Subcutaneous abdominal adipose tissue (tissue), 5 donors: ENCODE data around the gene ANKRD11.

ENCODE experiments used
- H3K27ac ChIP-seq: one replicate; pipeline ENCODE4 v1.7.0; 2013; ENCODE audit warnings: low read depth, mild to moderate bottlenecking, inconsistent platforms, low read length, moderate library complexity
- H3K27me3 ChIP-seq, 5 donors: one replicate each; pipeline ENCODE4 v1.7.0; 2013; ENCODE audit warnings: low read length in 5 of 5, inconsistent platforms in 1 of 5; ENCODE audit not compliant: control insufficient read depth in 5 of 5, insufficient read depth in 4 of 5
- H3K36me3 ChIP-seq, 5 donors: one replicate each; pipeline ENCODE4 v1.7.0; 2013; ENCODE audit warnings: low read length in 5 of 5; ENCODE audit not compliant: control insufficient read depth in 5 of 5, insufficient read depth in 5 of 5
- H3K4me1 ChIP-seq, 5 donors: one replicate each; pipeline ENCODE4 v1.7.0; 2013; ENCODE audit warnings: low read length in 5 of 5, mild to moderate bottlenecking in 3 of 5, moderate library complexity in 1 of 5; ENCODE audit not compliant: control insufficient read depth in 5 of 5, insufficient read depth in 5 of 5
- H3K4me3 ChIP-seq, 5 donors: one replicate each; pipeline ENCODE4 v1.7.0; 2013; ENCODE audit warnings: low read length in 5 of 5, low read depth in 1 of 5
- H3K9ac ChIP-seq, 5 donors: one replicate each; pipeline ENCODE4 v1.7.0; 2013; ENCODE audit warnings: low read length in 5 of 5, mild to moderate bottlenecking in 4 of 5, moderate library complexity in 3 of 5
- H3K9me3 ChIP-seq, 5 donors: one replicate each; pipeline ENCODE4 v1.7.0; 2013; ENCODE audit warnings: low read length in 5 of 5; ENCODE audit not compliant: control insufficient read depth in 5 of 5
- donor health status: healthy.
- donor health status: healthy.
- donor health status: healthy.
- donor health status: healthy.
- donor health status: healthy.

The ANKRD11 gene

DNA sequence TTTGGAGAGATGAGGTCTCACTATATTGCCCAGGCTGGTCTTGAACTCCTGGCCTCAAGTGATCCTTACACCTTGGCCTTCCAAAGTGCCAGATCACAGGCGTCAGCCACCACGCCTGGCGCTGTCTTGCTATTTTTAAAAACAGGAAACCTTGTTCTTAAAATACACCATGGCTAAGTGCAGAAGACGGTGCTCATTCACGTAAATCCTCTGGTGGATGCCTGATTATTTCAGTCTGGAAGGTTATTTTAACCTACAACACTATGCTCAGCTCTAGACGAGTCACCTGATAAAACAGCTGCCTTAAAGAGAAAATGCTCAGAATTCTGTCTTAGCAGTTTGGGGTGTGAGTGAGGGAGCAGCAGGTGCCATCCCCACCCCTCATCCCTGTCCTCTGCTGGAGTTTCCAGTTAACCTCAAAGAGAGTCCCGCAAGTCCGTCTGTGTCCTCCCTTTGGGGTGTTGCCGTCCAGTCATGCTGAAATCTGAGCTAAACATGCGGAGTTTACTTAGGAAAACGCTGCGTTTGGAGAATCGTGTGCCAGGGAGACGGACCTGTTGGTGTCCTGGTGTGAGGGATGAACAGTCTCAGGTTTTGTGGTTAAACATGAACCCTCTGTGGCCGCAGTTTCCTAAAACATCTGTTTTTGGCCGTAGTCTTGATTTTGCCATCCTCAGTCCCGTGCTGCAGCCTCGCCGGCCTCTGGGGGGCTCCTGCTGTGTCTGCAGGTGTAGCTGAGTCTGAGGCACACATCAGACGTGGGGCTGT lies 35.0 kb upstream of the ANKRD11 start:
- Histone ChIP-seq H3K36me3 (peaks cover 6 to 97% (median 77%) of the 10 kb centered on the region in 5 donors), H3K4me3 (no peak overlapping the region), H3K27me3 (no peaks in the 10 kb centered on the region), H3K27ac (no peak overlapping the region), H3K9ac (no peak overlapping the region), H3K4me1 (peaks cover 0 to 25% (median 0%) of the 10 kb centered on the region in 5 donors), H3K9me3 (no peaks in the 10 kb centered on the region)

GRCh38 chr16:89523680-89524344 lies 33.5 kb upstream of the ANKRD11 start:
- peak overlapping the region in 1 of 5 donors; percentile 21 for H3K9ac ChIP-seq
- no peaks in the 10 kb centered on the region for H3K27me3 ChIP-seq
- H3K36me3 ChIP-seq = peaks cover 6 to 97% (median 80%) of the 10 kb centered on the region in 5 donors
- peaks cover 0 to 25% (median 0%) of the 10 kb centered on the region in 5 donors for H3K4me1 ChIP-seq
- H3K27ac ChIP-seq = no peak overlapping the region
- H3K9me3 ChIP-seq = no peaks in the 10 kb centered on the region
- peak overlapping the region in 2 of 5 donors; percentile 40 to 44 for H3K4me3 ChIP-seq

DNA sequence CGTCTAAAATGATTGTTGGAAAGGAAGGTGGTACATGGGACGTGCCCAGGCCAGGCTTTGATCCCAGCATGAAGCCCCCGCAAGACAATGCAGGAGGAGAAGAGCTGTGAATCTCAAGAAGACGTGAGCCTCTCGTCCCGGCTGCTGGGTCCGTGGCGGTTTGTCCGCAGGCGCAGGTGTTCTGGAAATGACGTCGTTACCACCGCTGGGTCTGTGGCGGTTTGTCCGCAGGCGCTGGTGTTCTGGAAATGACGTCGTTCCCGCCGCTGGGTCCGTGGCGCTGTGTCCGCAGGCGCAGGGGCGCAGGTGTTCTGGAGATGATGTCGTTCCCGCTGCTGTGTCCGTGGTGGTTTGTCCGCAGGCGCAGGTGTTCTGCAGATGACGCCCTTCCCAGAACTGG lies 31.9 kb upstream of the ANKRD11 start:
- H3K36me3 ChIP-seq = peaks cover 10 to 98% (median 87%) of the 10 kb centered on the region in 5 donors
- H3K27me3 ChIP-seq = no peaks in the 10 kb centered on the region
- peaks cover 0 to 25% (median 0%) of the 10 kb centered on the region in 5 donors for H3K4me1 ChIP-seq
- no peak overlapping the region for H3K27ac ChIP-seq
- H3K9ac ChIP-seq = no peak overlapping the region
- no peaks in the 10 kb centered on the region for H3K9me3 ChIP-seq
- no peak overlapping the region for H3K4me3 ChIP-seq

GRCh38 chr16:89519881-89520280 lies 29.5 kb upstream of the ANKRD11 start:
- Histone ChIP-seq H3K27me3 (no peaks in the 10 kb centered on the region), H3K9me3 (no peaks in the 10 kb centered on the region), H3K4me1 (peaks cover 0 to 20% (median 0%) of the 10 kb centered on the region in 5 donors), H3K4me3 (no peak overlapping the region), H3K36me3 (peaks cover 6 to 91% (median 74%) of the 10 kb centered on the region in 5 donors), H3K27ac (no peak overlapping the region), H3K9ac (no peak overlapping the region)

DNA sequence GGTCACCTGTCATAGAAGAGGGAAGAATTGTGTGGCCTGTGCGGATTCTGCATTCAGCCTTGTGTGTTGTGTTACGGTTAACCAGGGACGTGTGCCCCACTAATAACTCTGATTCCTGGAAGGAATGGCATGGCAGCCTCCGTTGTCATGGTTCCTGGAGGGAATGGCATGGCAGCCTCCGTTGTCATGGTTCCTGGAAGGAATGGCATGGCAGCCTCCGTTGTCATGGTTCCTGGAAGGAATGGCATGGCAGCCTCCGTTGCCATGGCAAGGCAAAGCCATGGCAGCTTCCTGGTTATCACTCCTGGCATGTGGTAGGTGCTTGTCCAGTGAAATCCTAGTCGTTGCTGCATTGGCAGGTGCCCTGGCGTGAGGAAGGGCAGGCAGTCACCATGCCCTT lies 26.8 kb upstream of the ANKRD11 start:
- Histone ChIP-seq H3K4me3 (no peak overlapping the region), H3K9me3 (no peaks in the 10 kb centered on the region), H3K27me3 (no peaks in the 10 kb centered on the region), H3K27ac (no peak overlapping the region), H3K4me1 (no peaks in the 10 kb centered on the region), H3K9ac (no peak overlapping the region), H3K36me3 (peaks cover 11 to 86% (median 62%) of the 10 kb centered on the region in 5 donors)

DNA sequence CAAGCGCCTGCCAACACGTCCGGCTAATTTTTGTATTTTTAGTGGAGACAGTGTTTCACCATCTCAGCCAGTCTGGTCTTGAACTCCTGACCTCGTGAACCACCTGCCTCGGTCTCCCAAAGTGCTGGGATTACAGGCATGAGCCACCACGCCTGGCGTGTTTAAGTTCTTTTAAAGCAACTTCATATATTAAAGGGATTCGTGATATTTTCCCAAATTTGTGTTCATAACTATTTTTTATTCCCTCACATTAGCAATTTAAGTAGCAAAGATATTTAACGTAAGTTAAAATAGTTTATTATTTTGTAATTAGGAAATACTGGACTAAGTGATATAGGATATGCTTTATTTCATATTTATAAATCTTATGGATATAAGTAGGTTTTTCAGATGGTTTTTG lies 22.1 kb upstream of the ANKRD11 start:
- no peaks in the 10 kb centered on the region for H3K27me3 ChIP-seq
- H3K9ac ChIP-seq = no peak overlapping the region
- no peak overlapping the region for H3K4me3 ChIP-seq
- H3K27ac ChIP-seq = no peak overlapping the region
- H3K36me3 ChIP-seq = peaks cover 5 to 55% (median 44%) of the 10 kb centered on the region in 5 donors
- peaks cover 0 to 18% (median 15%) of the 10 kb centered on the region in 5 donors for H3K4me1 ChIP-seq
- H3K9me3 ChIP-seq = no peaks in the 10 kb centered on the region

DNA sequence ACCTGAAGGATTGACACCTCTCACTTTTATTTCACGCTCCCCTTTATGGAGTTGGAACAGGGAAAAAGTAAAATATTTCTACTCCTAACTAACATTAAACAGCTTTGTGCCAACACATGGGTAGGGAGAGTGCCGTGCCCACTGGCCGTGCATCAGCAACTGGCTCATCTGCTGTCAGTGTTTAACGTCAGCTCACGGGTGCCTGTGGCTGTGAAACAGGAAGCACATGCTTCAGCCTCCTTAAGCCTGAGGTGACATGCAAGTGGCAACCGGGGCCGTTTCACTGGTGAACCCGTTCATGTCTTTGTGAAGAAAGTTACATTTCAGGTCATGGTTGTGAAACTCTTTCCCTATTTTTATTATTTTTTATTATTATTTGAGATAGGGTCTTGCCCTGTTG lies 21.0 kb upstream of the ANKRD11 start:
- Histone ChIP-seq H3K27ac (no peak overlapping the region), H3K27me3 (no peaks in the 10 kb centered on the region), H3K36me3 (peaks cover 5 to 48% (median 37%) of the 10 kb centered on the region in 5 donors), H3K9me3 (no peaks in the 10 kb centered on the region), H3K4me1 (peaks cover 3 to 28% (median 25%) of the 10 kb centered on the region in 5 donors), H3K4me3 (no peak overlapping the region), H3K9ac (no peak overlapping the region)

DNA sequence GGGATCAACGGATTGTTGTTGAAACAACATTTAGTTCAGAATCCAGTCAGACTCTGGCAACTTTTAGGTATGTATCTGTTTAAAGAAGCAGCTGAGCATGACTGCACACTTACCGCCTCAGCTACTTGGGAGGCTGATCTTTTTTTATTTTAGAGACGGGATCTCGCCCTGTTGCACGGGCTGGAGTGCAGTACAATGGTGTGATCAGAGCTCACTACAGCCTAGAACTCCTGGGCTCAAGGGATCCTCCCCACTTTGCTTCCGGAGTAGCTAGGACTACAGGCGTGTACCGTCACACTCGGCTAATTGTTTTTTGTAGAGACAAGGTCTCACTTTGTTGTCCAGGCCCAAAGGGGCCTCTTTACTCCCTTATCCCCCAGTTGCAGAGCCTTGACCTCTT lies 20.2 kb upstream of the ANKRD11 start:
- Histone ChIP-seq H3K36me3 (peaks cover 5 to 41% (median 31%) of the 10 kb centered on the region in 5 donors), H3K27me3 (no peaks in the 10 kb centered on the region), H3K9ac (no peak overlapping the region), H3K4me3 (no peak overlapping the region), H3K9me3 (no peaks in the 10 kb centered on the region), H3K27ac (no peak overlapping the region), H3K4me1 (peaks cover 6 to 36% (median 33%) of the 10 kb centered on the region in 5 donors)

GRCh38 chr16:89507834-89508590 lies 17.7 kb upstream of the ANKRD11 start, which contains the start of gene SPG7:
Gene SPG7 (plus strand): TSS chr16:89508403. CDS start chr16:89508418, 15 bp downstream.
- Histone ChIP-seq H3K4me1 (peaks cover 6 to 43% (median 41%) of the 10 kb centered on the region in 5 donors), H3K9ac (peak within 1 kb of the TSS; percentile 89 to 98 (median 91)), H3K27ac (peak within 1 kb of the TSS; percentile 89), H3K9me3 (no peaks in the 10 kb centered on the region), H3K27me3 (no peaks in the 10 kb centered on the region), H3K36me3 (peaks cover 0 to 24% (median 21%) of the 10 kb centered on the region in 5 donors), H3K4me3 (peak within 1 kb of the TSS; percentile 78 to 90 (median 88))
